K562 (cell line): ENCODE measurements around the gene GAB1. TPM values are rescaled to one million over a fixed set of nuclear protein-coding genes. Genes with fewer than 3 reads are reported as not detected.

Source experiments
- ATAC-seq: fragments of 200-7000 bp; cut with Tn5 transposase; 3 replicates; pipeline ENCODE4 v1.9.1; 2020; ENCODE audit warnings: moderate library complexity
- BruUV-seq: library from RNA; stranded (reverse); fragments of 400-500 nt; replicated peaks from 2 replicates; lab custom pipeline; 2021; lab: Mats Ljungman, UMichigan
- CTCF ChIA-PET: fragments of 300-600 bp; formaldehyde crosslinking; extraction: SDS; loops from one replicate; lab custom pipeline; 2021; ENCODE audit warnings: low intra/inter-chr PET ratio; lab: Yijun Ruan, JAX
- POLR2A ChIA-PET: fragments of 300-600, 350-650 bp; sonication (Branson Sonifier 250); formaldehyde crosslinking; extraction: SDS; loops from one replicate; lab custom pipeline; 2021; ENCODE audit warnings: antibody characterized with exemption, inconsistent platforms; lab: Yijun Ruan, JAX
- DNase-seq, 4 experiments: peaks; one replicate each; pipeline versions ENCODE4 v3.0.0 to v3.0.0-alpha.2; 2011 to 2018; ENCODE audit warnings: low spot score in 3 of 4, mixed read lengths in 3 of 4; ENCODE audit errors: extremely low read depth in 1 of 4
- FAIRE-seq: peaks from 2 replicates; lab custom pipeline; 2011; peaks lifted over from hg19 to GRCh38; lab: Jason Lieb, UNC
- H2AFZ ChIP-seq: 2 replicates; pipeline ENCODE4 v1.6.0; 2011; ENCODE audit warnings: low read depth, low read length, control low read depth, inconsistent platforms
- H3K27ac ChIP-seq: fragments of 200-600 bp; 3 replicates; pipeline ENCODE4 v1.8.0; 2011; ENCODE audit warnings: low read depth, mild to moderate bottlenecking, control low read depth, inconsistent platforms, low read length, moderate library complexity, mixed read lengths; ENCODE audit errors: extremely low read depth
- H3K27me3 ChIP-seq, 2 experiments: fragments of 300-600 bp in 1 of 2; 2 replicates in 1 of 2; 3 replicates in 1 of 2; pipeline versions ENCODE4 v1.6.0 to v1.8.0; 2011; ENCODE audit warnings: inconsistent platforms in 2 of 2, low read length in 2 of 2, mild to moderate bottlenecking in 1 of 2, mixed read lengths in 1 of 2, moderate library complexity in 1 of 2; ENCODE audit not compliant: control insufficient read depth in 2 of 2, insufficient read depth in 2 of 2
- H3K36me3 ChIP-seq: fragments of 300-600 bp; 3 replicates; pipeline ENCODE4 v1.8.0; 2011; ENCODE audit warnings: mild to moderate bottlenecking, low read length, inconsistent platforms; ENCODE audit not compliant: control insufficient read depth, insufficient read depth
- H3K4me1 ChIP-seq, 2 experiments: fragments of 200-600 bp in 1 of 2; replicated peaks in 1 of 2; 2 replicates in 1 of 2; 3 replicates in 1 of 2; pipeline versions ENCODE4 v1.5.1 to v1.8.0; 2011; ENCODE audit warnings: inconsistent platforms in 2 of 2, low read length in 2 of 2, mild to moderate bottlenecking in 1 of 2, mixed read lengths in 1 of 2, moderate library complexity in 1 of 2; ENCODE audit not compliant: control insufficient read depth in 2 of 2, insufficient read depth in 2 of 2
- H3K4me2 ChIP-seq: 2 replicates; pipeline ENCODE4 v1.6.1; 2011; ENCODE audit warnings: low read length, control low read depth, inconsistent platforms, mixed read lengths; ENCODE audit not compliant: insufficient read depth
- H3K4me3 ChIP-seq: fragments of 200-600 bp; sonication (generic), shearing (Covaris generic); 2 replicates; pipeline ENCODE4 v1.5.1; 2016; ENCODE audit warnings: control low read depth, inconsistent platforms
- H3K79me2 ChIP-seq: fragments of 200-600 bp; 3 replicates; pipeline ENCODE4 v1.8.0; 2011; ENCODE audit warnings: low read length, inconsistent platforms; ENCODE audit not compliant: control insufficient read depth, insufficient read depth
- H3K9ac ChIP-seq, 2 experiments: 2 replicates each; pipeline versions ENCODE4 v1.6.0 to v1.6.1; 2011; ENCODE audit warnings: low read depth in 2 of 2, low read length in 2 of 2, control low read depth in 1 of 2, inconsistent platforms in 1 of 2, mild to moderate bottlenecking in 1 of 2, mixed read lengths in 1 of 2; ENCODE audit not compliant: insufficient read depth in 1 of 2
- H3K9me1 ChIP-seq: one replicate; pipeline ENCODE4 v1.6.0; 2011; ENCODE audit warnings: inconsistent platforms, mild to moderate bottlenecking, low read length, moderate library complexity; ENCODE audit not compliant: control insufficient read depth, insufficient read depth
- H3K9me3 ChIP-seq: replicated peaks from 2 replicates; pipeline ENCODE4 v1.5.1; 2011; ENCODE audit warnings: low read depth, low read length, inconsistent platforms; ENCODE audit not compliant: control insufficient read depth, insufficient read depth
- H4K20me1 ChIP-seq: replicated peaks from 2 replicates; pipeline ENCODE4 v1.6.1; 2011; ENCODE audit warnings: low read length, inconsistent platforms, mixed read lengths; ENCODE audit not compliant: control insufficient read depth, insufficient read depth
- COPS2 ChIP-seq: fragments of 450-650 bp; conservative IDR thresholded peaks from 2 replicates; pipeline ENCODE4 v1.6.1; 2016; ENCODE audit warnings: mild to moderate bottlenecking, moderate library complexity
- CTBP1 ChIP-seq: fragments of 450-650 bp; IDR thresholded peaks from 2 replicates; pipeline ENCODE4 v1.6.1; 2016; ENCODE audit warnings: borderline replicate concordance
- DNMT1 ChIP-seq: fragments of 450-650 bp; IDR thresholded peaks from 2 replicates; pipeline ENCODE4 v1.6.1; 2016; ENCODE audit warnings: antibody characterized with exemption, mild to moderate bottlenecking
- EP300 ChIP-seq: IDR thresholded peaks from 2 replicates; pipeline ENCODE4 v1.6.1; 2012; ENCODE audit warnings: low read length, improper control_type of control experiment
- HDAC6 ChIP-seq: IDR thresholded peaks from 2 replicates; pipeline ENCODE4 v1.6.1; 2012; ENCODE audit warnings: low read depth, mild to moderate bottlenecking, control low read depth, inconsistent platforms, low read length, moderate library complexity
- HDAC8 ChIP-seq: fragments of 450-650 bp; IDR thresholded peaks from 2 replicates; pipeline ENCODE4 v1.6.1; 2016; ENCODE audit warnings: mild to moderate bottlenecking, missing genetic modification characterization, moderate library complexity, missing compliant biosample characterization
- HMG20B ChIP-seq: fragments of 250-450 bp; sonication (Bioruptor Pico); IDR thresholded peaks from 2 replicates; pipeline ENCODE4 v1.5.0; 2021; ENCODE audit warnings: mild to moderate bottlenecking
- HMGN3 ChIP-seq: IDR thresholded peaks from 2 replicates; pipeline ENCODE4 v1.6.1; 2011; ENCODE audit warnings: borderline replicate concordance, low read depth, mild to moderate bottlenecking, mixed read lengths, low read length; ENCODE audit not compliant: insufficient read length; ENCODE audit errors: extremely low read depth
- MCM3 ChIP-seq: fragments of 450-650 bp; IDR thresholded peaks from 2 replicates; pipeline ENCODE4 v1.6.1; 2016
- MECOM ChIP-seq: fragments of 250-450 bp; sonication (Bioruptor Pico); IDR thresholded peaks from 2 replicates; pipeline ENCODE4 v1.8.0; 2022; ENCODE audit warnings: inconsistent platforms
- PHF21A ChIP-seq: fragments of 450-650 bp; IDR thresholded peaks from 2 replicates; pipeline ENCODE4 v1.6.1; 2017; ENCODE audit warnings: low read depth, borderline replicate concordance
- PYGO2 ChIP-seq: fragments of 450-650 bp; IDR thresholded peaks from 2 replicates; pipeline ENCODE4 v1.6.1; 2016; ENCODE audit warnings: mild to moderate bottlenecking, missing genetic modification characterization, moderate library complexity, missing compliant biosample characterization
- ZKSCAN1 ChIP-seq: fragments of 150-350 bp; IDR thresholded peaks from 2 replicates; pipeline ENCODE4 v1.6.1; 2016; ENCODE audit warnings: low read depth, low read length
- ZKSCAN3 ChIP-seq: fragments of 250-450 bp; sonication (Bioruptor Pico); IDR thresholded peaks from 2 replicates; pipeline ENCODE4 v1.4.0; 2020
- WGBS: fragments of 100-300 bp; shearing (Covaris generic); methylation state at CpG from one replicate; pipeline ENCODE4 v1.1.6; 2016; ENCODE audit warnings: low coverage, mixed read lengths; ENCODE audit not compliant: insufficient coverage; ENCODE audit errors: missing lambda C conversion rate; 5-methylcytosine and 5-hydroxymethylcytosine counted together
- in situ Hi-C: fragments of 300-500 bp; cut with MboI; formaldehyde crosslinking; loops from 4 replicates; pipeline ENCODE4 v1.15.0; 2018; ENCODE audit warnings: inconsistent platforms, mixed read lengths
- intact Hi-C: fragments of 100-400 bp; cut with micrococcal nuclease; formaldehyde crosslinking; loops from 2 replicates; pipeline ENCODE4 v1.14.2; 2022
- polyA plus RNA-seq, 8 experiments: library from polyadenylated mRNA; depleted of rRNA in 4 of 8; stranded (reverse) in 5 of 8; unstranded in 3 of 8; fragments of >200 nt; fragmentation: Nextera tagmentation in 2 of 8; fragmentation: Illumina TruSeq in 1 of 8; extraction: Ambion mirVana in 2 of 8; extraction: Trizol in 1 of 8; gene quantifications; 2 replicates each; pipeline versions ENCODE4 v1.2.1 to v1.2.3, GENCODE V29; 2011 to 2014; ENCODE audit warnings: inconsistent platforms in 1 of 8, missing spikeins in 1 of 8
- total RNA-seq, 7 experiments: library from RNA; depleted of rRNA in 6 of 7; stranded (reverse); fragments of >200 nt in 6 of 7; fragmentation: Illumina TruSeq in 2 of 7; extraction: Trizol in 2 of 7; gene quantifications; 2 replicates each; pipeline versions ENCODE4 v1.2.1 to v1.2.3, GENCODE V29; 2011 to 2021; ENCODE audit warnings: low replicate concordance in 1 of 7
- TF ChIP-seq, protein P1 (sequence below): sonication (generic); formaldehyde crosslinking; IDR thresholded peaks from 2 replicates; pipeline ENCODE4 v1.8.0; 2022; ENCODE audit warnings: mild to moderate bottlenecking, missing genetic modification reagents

Gene GAB1
- total and polyA plus RNA-seq, 9 of the 15 experiments (the other 6 are each of a cell fraction or from before 2014, with no cell fraction given) = 1.3 to 14.6 (median 7.5) TPM

DNA sequence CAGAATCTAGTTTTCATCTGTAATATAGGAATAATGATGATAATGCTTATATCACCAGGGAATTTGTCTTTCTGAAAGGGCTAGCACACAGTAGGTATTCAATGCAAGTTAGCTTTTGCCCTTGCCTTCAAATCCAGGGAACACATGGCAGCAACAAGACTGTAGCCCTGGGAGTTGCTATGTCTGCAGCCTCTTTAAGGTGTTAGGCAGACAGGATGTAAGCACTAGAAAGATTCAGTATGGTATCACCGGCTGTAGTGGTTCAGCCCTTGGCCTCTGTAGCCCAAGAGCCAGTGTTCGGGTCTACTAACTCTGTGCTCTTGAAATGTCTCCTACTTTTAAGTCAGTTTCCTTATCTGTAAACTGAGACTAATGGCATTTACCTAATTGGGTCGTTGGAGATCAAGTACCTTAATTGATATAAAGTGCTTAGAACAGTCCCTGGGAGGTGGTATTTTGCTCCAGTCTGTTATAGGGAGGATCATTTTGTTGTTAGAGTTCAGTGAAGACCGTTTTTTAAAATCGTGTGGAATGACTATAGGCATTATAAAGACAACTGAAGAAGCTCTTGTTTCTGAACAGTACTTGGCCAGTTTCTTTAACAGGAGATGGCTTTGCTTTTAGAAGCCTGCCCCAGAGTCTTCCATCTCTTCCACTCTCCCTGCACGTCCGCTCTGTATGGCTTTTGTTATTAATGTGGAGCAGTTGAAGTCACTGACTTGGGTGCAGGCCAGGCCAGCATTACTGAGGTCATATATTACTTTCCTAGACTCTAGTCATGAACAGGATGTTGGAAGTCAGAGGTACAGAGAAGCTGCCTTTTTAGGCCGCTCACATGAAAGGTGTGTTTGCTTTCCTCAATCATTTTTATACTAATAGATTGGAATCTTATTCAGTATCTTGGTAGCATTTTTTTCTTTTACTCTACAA is 44.8 kb downstream of the GAB1 start:
- H3K4me3 ChIP-seq = no peak overlapping the region
- 38% methylated on average over 8 of the region's 8 CpGs for WGBS
- H3K36me3 ChIP-seq = no peaks in the 10 kb centered on the region
- H3K4me2 ChIP-seq = no peak overlapping the region
- H3K79me2 ChIP-seq = peaks cover 73% of the 10 kb centered on the region
- intact Hi-C loops (no loop called here), in situ Hi-C loops (no loop called here)
- peaks cover 5 to 25% of the 10 kb centered on the region in 2 experiments; a peak in 4 of 5 replicates for H3K4me1 ChIP-seq
- no peak overlapping the region; the same call in 1 of the 2 replicates for H2AFZ ChIP-seq
- peak; percentile 81 for ATAC-seq
- no peaks in the 10 kb centered on the region; the same call in 1 of the 2 replicates for H4K20me1 ChIP-seq
- DNase-seq = peak in 2 of 4 experiments; percentile 23 to 61
- H3K9me3 ChIP-seq = no peaks in the 10 kb centered on the region
- peak overlapping the region; percentile 54; the same call in 2 of the 3 replicates for H3K27ac ChIP-seq
- no peaks in the 10 kb centered on the region for H3K9me1 ChIP-seq
- BruUV-seq = no TSS peak
- FAIRE-seq = peak; percentile 68
- ChIA-PET CTCF (no interaction called here), POLR2A (interaction anchor here (0.6 kb wide), 1 partner anchor 8 kb away, joined by 3 read pairs; no protein-coding TSS in a partner anchor)
- H3K27me3 ChIP-seq = no peaks in the 10 kb centered on the region
- peak overlapping the region in 1 of 2 experiments; percentile 29; a peak in 1 of 4 replicates for H3K9ac ChIP-seq
- TF ChIP-seq PYGO2 (tag) = no peak
- TF ChIP-seq DNMT1 = no peak
- no peak for TF ChIP-seq MECOM (CRISPR knock-in tag)
- no peak for TF ChIP-seq ZKSCAN3
- TF ChIP-seq HDAC8 = no peak
- TF ChIP-seq PHF21A = no peak
- TF ChIP-seq HMGN3 = no peak
- no peak for TF ChIP-seq COPS2
- no peak for TF ChIP-seq MCM3
- TF ChIP-seq ZKSCAN1 = peak; percentile 73
- TF ChIP-seq EP300 = no peak
- TF ChIP-seq, protein P1, sequence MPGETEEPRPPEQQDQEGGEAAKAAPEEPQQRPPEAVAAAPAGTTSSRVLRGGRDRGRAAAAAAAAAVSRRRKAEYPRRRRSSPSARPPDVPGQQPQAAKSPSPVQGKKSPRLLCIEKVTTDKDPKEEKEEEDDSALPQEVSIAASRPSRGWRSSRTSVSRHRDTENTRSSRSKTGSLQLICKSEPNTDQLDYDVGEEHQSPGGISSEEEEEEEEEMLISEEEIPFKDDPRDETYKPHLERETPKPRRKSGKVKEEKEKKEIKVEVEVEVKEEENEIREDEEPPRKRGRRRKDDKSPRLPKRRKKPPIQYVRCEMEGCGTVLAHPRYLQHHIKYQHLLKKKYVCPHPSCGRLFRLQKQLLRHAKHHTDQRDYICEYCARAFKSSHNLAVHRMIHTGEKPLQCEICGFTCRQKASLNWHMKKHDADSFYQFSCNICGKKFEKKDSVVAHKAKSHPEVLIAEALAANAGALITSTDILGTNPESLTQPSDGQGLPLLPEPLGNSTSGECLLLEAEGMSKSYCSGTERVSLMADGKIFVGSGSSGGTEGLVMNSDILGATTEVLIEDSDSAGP (CRISPR knock-in tag) = no peak
- TF ChIP-seq CTBP1 = no peak
- TF ChIP-seq HDAC6 = no peak
- no peak for TF ChIP-seq HMG20B (CRISPR knock-in tag)
